Thymus (tissue), 14 donors: ENCODE measurements around the gene C11orf71. TPM values are rescaled to one million over a fixed set of nuclear protein-coding genes. Genes with fewer than 3 reads are reported as not detected.

Source experiments
- DNase-seq, 9 donors: peaks; one replicate each; pipeline ENCODE4 v3.0.0-alpha.2; 2013; ENCODE audit warnings: low spot score in 9 of 9, low read depth in 6 of 9, missing footprints in 1 of 9
- H3K27ac ChIP-seq, 2 donors: one replicate each; pipeline ENCODE4 v1.5.1; 2013; ENCODE audit warnings: control low read depth in 1 of 2, low read depth in 1 of 2, low read length in 1 of 2, mild to moderate bottlenecking in 1 of 2, moderate library complexity in 1 of 2
- H3K27me3 ChIP-seq, 2 donors: one replicate each; pipeline ENCODE4 v1.5.1; 2013; ENCODE audit warnings: low read length in 1 of 2; ENCODE audit not compliant: control insufficient read depth in 2 of 2, insufficient read depth in 1 of 2
- H3K36me3 ChIP-seq, 2 donors: one replicate each; pipeline ENCODE4 v1.5.1; 2013; ENCODE audit warnings: low read length in 1 of 2, mild to moderate bottlenecking in 1 of 2, moderate library complexity in 1 of 2; ENCODE audit not compliant: control insufficient read depth in 2 of 2, insufficient read depth in 2 of 2
- H3K4me1 ChIP-seq, 2 donors: one replicate each; pipeline ENCODE4 v1.5.1; 2013; ENCODE audit warnings: low read length in 2 of 2; ENCODE audit not compliant: control insufficient read depth in 2 of 2, insufficient read depth in 2 of 2
- H3K4me3 ChIP-seq, 2 donors: one replicate each; pipeline ENCODE4 v1.5.1; 2013; ENCODE audit warnings: low read length in 2 of 2, control low read depth in 1 of 2, mild to moderate bottlenecking in 1 of 2
- H3K9me3 ChIP-seq, 2 donors: one replicate each; pipeline ENCODE4 v1.5.1; 2013; ENCODE audit warnings: low read length in 1 of 2, mild to moderate bottlenecking in 1 of 2; ENCODE audit not compliant: control insufficient read depth in 2 of 2, insufficient read depth in 1 of 2
- WGBS: extraction: QIAGEN DNeasy Blood & Tissue Kit; methylation state at CpG from one replicate; pipeline ENCODE4 v1.1.7; 2013; 5-methylcytosine and 5-hydroxymethylcytosine counted together
- long read RNA-seq, 10 donors: transcript quantifications; one replicate each; lab custom pipeline, GENCODE V29; 2026
- polyA plus RNA-seq: library from polyadenylated mRNA; stranded (reverse); fragments of 200-250 nt; gene quantifications from one replicate; pipeline ENCODE4 v1.2.3, GENCODE V29; 2013
- total RNA-seq: library from RNA; stranded (reverse); fragments of 120-200 nt; gene quantifications from one replicate; pipeline ENCODE4 v1.2.4, GENCODE V29; 2013
- donor health status: healthy.

C11orf71 gene
- total RNA-seq (11.5 TPM), polyA plus RNA-seq (22.9 TPM)
- long read RNA-seq, donor 1, partial matches to known transcripts: 0 of 4 reads
- long read RNA-seq, donor 1, other reads (novel, unspliced or antisense): 0 of 4 reads
- long read RNA-seq, donor 2: 0 reads
- long read RNA-seq, donor 3, transcript C11orf71-202 (1 exons, 1,980 nt): major isoform, 32 of 65 reads
- long read RNA-seq, donor 3, partial matches to known transcripts: 23 of 65 reads
- long read RNA-seq, donor 3, other reads (novel, unspliced or antisense): 10 of 65 reads
- long read RNA-seq, donor 4, transcript C11orf71-202 (1 exons, 1,980 nt): major isoform, 14 of 14 reads
- long read RNA-seq, donor 4, partial matches to known transcripts: 0 of 14 reads
- long read RNA-seq, donor 4, other reads (novel, unspliced or antisense): 0 of 14 reads
- long read RNA-seq, donor 5, transcript C11orf71-202 (1 exons, 1,980 nt): major isoform, 31 of 31 reads
- long read RNA-seq, donor 5, partial matches to known transcripts: 0 of 31 reads
- long read RNA-seq, donor 5, other reads (novel, unspliced or antisense): 0 of 31 reads
- long read RNA-seq, donor 6, transcript C11orf71-202 (1 exons, 1,980 nt): major isoform, 14 of 14 reads
- long read RNA-seq, donor 6, partial matches to known transcripts: 0 of 14 reads
- long read RNA-seq, donor 6, other reads (novel, unspliced or antisense): 0 of 14 reads
- long read RNA-seq, donor 7, transcript C11orf71-202 (1 exons, 1,980 nt): major isoform, 16 of 16 reads
- long read RNA-seq, donor 7, partial matches to known transcripts: 0 of 16 reads
- long read RNA-seq, donor 7, other reads (novel, unspliced or antisense): 0 of 16 reads
- long read RNA-seq, donor 8, transcript C11orf71-202 (1 exons, 1,980 nt): major isoform, 6 of 6 reads
- long read RNA-seq, donor 8, partial matches to known transcripts: 0 of 6 reads
- long read RNA-seq, donor 8, other reads (novel, unspliced or antisense): 0 of 6 reads
- long read RNA-seq, donor 9, transcript C11orf71-202 (1 exons, 1,980 nt): major isoform, 14 of 14 reads
- long read RNA-seq, donor 9, partial matches to known transcripts: 0 of 14 reads
- long read RNA-seq, donor 9, other reads (novel, unspliced or antisense): 0 of 14 reads
- long read RNA-seq, donor 10, transcript C11orf71-202 (1 exons, 1,980 nt): major isoform, 21 of 21 reads
- long read RNA-seq, donor 10, partial matches to known transcripts: 0 of 21 reads
- long read RNA-seq, donor 10, other reads (novel, unspliced or antisense): 0 of 21 reads

DNA sequence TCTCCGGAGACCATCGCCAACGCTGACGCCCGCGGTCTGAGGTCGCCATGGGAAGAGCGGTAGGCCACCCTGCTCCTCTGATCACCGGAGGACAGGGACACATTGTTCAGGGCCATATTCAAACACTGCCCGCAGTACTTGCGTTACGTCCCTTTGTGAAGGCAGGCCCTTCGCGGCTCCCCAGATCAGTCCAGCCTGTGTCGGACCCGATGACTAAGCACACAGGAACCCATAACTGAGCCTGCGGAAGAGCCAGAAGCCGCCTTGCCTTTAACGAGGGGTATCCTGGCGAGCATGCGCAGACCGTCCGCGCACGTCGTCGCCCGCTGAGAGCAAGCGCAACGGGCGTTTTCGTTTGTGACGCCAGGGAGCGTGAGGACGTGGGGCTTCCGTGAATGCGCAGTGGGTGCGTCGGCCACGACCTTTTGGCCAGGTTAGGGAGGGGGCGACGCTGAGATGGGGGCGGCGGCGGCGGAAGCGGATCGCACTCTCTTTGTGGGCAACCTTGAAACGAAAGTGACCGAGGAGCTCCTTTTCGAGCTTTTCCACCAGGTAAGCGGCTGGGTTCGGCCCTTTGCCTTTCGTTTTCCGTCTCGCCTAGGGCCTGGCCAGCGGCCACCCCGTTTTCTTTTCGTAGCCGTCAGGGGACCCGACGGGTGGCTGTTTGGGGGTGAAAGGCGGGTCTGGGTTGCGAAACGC lies at the start of gene C11orf71, which contains the start of gene RBM7:
C11orf71 (minus strand) TSS at position 296 of the 699 bp plus-strand sequence; CDS start at position 116, 180 bp downstream.
RBM7 (plus strand) TSS at position 451 of the 699 bp plus-strand sequence; CDS start at position 457, 6 bp downstream.
- DNase-seq: peak; percentile 92 to 99 (median 97)
- WGBS: under 1% methylated on average over 65 of the region's 65 CpGs
- no peaks in the 10 kb centered on the region for H3K9me3 ChIP-seq
- peaks cover 0 to 9% of the 10 kb centered on the region in 2 donors for H3K4me1 ChIP-seq
- no peaks in the 10 kb centered on the region for H3K27me3 ChIP-seq
- H3K4me3 ChIP-seq: peak within 1 kb of the TSS; percentile 88 to 98
- peaks cover 5 to 10% of the 10 kb centered on the region in 2 donors for H3K36me3 ChIP-seq
- peak within 1 kb of the TSS; percentile 97 to 100 for H3K27ac ChIP-seq

DNA sequence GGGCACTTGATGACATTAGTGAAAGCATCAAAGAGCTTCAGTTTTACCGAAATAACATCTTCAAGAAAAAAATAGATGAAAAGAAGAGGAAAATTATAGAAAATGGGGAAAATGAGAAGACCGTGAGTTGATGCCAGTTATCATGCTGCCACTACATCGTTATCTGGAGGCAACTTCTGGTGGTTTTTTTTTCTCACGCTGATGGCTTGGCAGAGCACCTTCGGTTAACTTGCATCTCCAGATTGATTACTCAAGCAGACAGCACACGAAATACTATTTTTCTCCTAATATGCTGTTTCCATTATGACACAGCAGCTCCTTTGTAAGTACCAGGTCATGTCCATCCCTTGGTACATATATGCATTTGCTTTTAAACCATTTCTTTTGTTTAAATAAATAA lies 49.5 kb upstream of the C11orf71 start:
- Histone ChIP-seq H3K4me1 (no peaks in the 10 kb centered on the region), H3K9me3 (no peaks in the 10 kb centered on the region), H3K27ac (no peak overlapping the region), H3K4me3 (no peak overlapping the region), H3K36me3 (peaks cover 0 to 5% of the 10 kb centered on the region in 2 donors), H3K27me3 (no peaks in the 10 kb centered on the region)
- 97% methylated on average over 6 of the region's 6 CpGs for WGBS
- no peak for DNase-seq

DNA sequence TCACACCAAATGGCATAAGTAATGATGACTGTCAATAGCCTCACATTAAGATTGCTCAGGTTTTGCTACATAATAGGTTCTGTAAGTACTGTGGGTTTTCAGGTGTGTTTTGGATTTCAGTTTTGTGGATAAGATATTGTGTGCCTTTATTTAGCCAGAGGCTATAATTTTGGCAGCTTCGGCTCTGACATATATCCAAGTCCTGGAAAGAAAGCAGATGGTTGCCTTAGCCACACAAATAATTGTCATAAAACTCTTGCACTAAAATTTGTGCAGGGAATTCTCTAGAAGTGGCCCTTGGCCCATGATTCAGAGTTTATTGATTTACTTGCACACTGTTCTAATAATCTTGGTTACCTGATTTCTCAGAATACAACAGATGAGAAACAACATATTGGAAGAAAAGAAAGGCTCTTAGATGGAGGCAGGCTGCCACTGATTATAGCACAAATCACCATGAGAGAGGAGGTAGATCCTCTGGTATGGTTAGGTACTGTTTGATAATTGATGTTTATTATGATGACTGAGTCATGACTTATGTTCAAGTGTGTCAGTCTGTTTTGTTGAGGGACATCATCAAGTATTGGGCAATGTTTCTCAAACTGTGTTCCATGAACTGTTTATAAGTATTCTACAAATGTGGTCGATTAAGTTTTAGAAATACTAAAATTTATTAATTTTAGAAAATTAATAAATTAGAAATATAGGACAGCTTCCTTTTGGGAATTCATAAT lies 48.6 kb upstream of the C11orf71 start:
- H3K4me1 ChIP-seq: no peaks in the 10 kb centered on the region
- H3K4me3 ChIP-seq: no peak overlapping the region
- no peak for DNase-seq
- peaks cover 0 to 5% of the 10 kb centered on the region in 2 donors for H3K36me3 ChIP-seq
- H3K27ac ChIP-seq: no peak overlapping the region
- no peaks in the 10 kb centered on the region for H3K27me3 ChIP-seq
- H3K9me3 ChIP-seq: no peaks in the 10 kb centered on the region
- WGBS: 96% methylated on average over 2 of the region's 2 CpGs

GRCh38 chr11:114447892-114448291 lies 47.6 kb upstream of the C11orf71 start:
- Histone ChIP-seq H3K36me3 (peaks cover 0 to 5% of the 10 kb centered on the region in 2 donors), H3K27ac (no peak overlapping the region), H3K27me3 (no peaks in the 10 kb centered on the region), H3K4me3 (no peak overlapping the region), H3K9me3 (no peaks in the 10 kb centered on the region), H3K4me1 (no peaks in the 10 kb centered on the region)
- WGBS: 98% methylated on average over 3 of the region's 3 CpGs
- DNase-seq: no peak

DNA sequence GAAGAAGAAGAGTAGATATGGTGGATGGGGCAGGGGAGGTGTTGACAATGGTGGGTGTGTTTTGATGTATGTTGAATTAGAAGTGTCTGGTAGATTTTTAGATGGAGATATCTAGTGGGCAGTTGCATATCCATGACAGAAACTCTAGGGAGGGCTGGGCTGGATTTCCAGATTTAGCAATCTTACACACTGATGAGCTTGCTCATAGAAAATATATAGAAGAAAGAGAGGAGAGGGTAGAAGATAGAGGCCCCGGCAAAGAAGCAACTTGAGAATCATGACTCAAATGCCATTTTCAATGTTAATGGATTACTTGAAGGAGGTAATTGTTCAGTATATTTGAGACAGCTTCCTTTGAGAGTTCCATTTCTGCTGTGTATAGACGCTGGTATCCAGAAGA lies 47.1 kb upstream of the C11orf71 start:
- 96% methylated on average over 2 of the region's 2 CpGs for WGBS
- Histone ChIP-seq H3K9me3 (no peaks in the 10 kb centered on the region), H3K27ac (no peak overlapping the region), H3K36me3 (peaks cover 0 to 5% of the 10 kb centered on the region in 2 donors), H3K27me3 (no peaks in the 10 kb centered on the region), H3K4me1 (no peaks in the 10 kb centered on the region), H3K4me3 (no peak overlapping the region)
- DNase-seq: no peak

DNA sequence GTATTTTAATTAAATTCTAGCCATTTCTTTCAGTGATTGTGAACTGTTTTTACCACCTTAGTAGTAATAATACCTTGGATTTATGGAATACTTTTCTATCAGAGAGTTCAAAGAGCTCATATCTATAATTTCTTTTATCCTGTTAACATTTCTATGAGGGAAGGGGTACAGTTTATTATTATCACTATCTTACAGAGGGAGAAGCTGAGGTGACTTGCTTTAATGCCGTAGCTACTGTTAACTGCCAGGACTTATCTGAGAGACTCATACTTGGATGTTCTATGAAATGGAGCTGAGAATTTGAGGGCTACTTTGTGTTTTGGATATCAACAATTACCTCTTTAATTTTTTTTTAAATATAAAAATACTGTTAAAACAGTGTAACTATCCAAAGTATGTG lies 42.2 kb upstream of the C11orf71 start:
- Histone ChIP-seq H3K4me1 (peaks cover 9 to 11% of the 10 kb centered on the region in 2 donors), H3K9me3 (no peaks in the 10 kb centered on the region), H3K4me3 (no peak overlapping the region), H3K27me3 (no peaks in the 10 kb centered on the region), H3K27ac (no peak overlapping the region), H3K36me3 (no peaks in the 10 kb centered on the region)
- no peak for DNase-seq
- 96% methylated on average over 1 of the region's 1 CpG for WGBS

DNA sequence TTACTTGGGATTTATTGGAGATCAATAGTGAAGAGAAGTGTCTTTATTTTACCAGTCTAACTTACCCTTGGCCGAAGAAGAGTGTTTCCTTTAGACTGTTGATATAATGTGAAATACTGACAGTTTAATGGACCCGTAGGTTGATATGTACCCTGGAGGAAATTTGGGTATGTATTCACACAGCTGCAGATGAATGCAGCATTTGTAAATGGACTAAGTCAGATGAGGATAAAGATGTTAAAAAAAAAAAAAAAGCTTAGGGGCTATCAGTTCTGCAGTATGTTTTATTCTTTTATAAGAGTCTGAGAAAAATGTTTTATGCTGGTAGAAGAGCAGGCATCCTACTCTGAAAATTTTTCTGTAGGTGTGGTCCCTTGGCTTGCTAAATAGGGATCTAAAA lies 41.6 kb upstream of the C11orf71 start:
- Histone ChIP-seq H3K36me3 (no peaks in the 10 kb centered on the region), H3K4me3 (no peak overlapping the region), H3K4me1 (peaks cover 9 to 11% of the 10 kb centered on the region in 2 donors), H3K9me3 (no peaks in the 10 kb centered on the region), H3K27me3 (no peaks in the 10 kb centered on the region), H3K27ac (no peak overlapping the region)
- WGBS: 97% methylated on average over 2 of the region's 2 CpGs
- DNase-seq: no peak
